Central memory CD4-positive, alpha-beta T cell (primary cell): ENCODE results near the gene ZNG1B.
"Not testable (repeated sequence)": the region's sequence is repeated elsewhere in the genome, so short reads cannot be mapped to it uniquely, and the experiment has no call there.

ENCODE experiments used
- DNase-seq: peaks from one replicate; pipeline ENCODE4 v3.0.0; 2022

Gene ZNG1B

DNA sequence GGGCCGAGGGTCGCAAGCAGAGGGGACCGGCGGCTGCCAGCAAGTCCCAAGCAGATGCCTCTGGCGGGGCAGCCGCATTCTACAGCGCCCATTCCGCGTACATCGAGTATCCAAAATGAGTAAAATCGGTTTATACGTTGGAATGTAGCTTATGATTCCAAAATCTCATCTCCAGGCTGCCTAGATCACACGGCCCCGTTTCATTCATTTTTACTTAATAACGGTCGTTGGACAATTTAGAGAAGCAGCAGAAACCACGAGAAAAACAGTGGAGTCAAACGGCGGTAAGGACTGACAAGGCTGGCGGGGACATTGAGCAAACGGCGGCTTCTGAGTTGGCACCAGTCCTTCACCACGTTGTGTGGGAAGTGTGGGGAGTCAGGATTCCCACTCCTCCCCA lies 66.6 kb downstream of the ZNG1B start:
- DNase-seq = not testable (repeated sequence)

DNA sequence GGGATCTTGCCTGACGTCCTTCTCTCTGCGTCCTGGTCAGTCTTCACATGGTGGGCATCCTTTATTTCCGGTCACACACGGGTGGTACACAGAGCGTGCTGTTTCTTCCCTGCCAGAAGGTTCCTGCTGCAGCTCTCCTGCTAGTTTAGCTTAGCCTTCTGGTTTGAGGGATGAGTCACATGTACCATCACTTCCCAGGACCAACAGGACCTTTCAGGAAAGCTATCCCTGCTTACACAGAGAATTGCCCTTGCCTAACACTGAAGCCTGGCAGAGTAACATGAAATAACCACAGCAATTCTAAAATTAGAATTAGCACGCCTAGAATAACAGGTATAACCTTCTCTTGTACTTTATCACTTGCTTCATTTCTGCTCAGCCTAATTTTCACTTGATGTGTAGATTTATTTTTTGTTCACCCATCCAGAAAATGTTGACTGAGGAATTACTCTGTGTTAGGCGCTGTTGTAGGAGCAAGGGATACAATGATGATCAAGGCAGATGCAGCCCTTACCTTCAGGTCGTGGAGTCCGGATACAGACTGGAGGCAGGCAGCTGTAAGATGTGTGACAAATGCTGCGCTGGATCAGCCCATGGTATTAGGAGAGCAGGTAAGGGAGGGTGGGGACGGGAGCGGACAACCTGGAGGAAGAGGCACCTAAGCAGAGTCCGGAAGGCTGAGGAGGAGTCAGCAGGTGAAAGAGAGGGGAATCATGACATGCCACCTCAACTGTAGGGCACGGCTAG lies 70.1 kb downstream of the ZNG1B start:
- DNase-seq = not testable (repeated sequence)

DNA sequence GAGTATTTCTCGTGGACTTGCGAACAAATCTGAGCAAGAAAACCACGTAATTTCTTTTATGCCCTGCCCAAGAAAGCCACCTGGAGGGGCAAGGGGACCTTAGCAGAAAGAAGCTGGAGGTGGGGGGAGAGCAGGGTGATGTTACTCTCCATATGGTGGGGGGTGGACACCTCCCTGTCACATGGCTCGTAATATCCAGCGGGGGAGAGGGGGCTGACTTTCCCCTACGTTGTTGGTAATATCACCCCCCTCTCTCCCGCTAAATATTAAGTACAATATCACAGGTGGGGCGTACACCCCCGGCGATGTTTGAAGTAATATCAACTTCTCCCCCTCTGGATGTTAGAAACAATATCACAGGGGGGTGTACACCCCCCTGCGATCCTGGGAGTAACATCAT lies 70.7 kb downstream of the ZNG1B start:
- not testable (repeated sequence) for DNase-seq

DNA sequence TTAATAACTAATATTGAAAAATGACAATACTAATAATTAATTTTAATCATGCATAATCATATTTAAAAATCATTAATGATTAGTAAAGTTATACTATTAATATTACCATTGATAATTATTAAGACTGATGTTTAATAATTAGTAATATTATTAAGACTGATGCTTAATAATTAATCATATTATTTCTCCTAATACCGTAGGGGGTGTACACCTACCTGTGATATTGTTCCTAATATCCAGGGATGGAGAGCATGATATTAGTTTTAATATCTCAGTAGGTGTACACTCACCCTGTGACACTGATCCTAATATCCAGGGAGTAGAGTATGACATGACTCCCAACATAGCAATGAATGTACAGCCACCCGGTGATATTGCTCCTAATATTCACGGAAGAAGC lies 73.4 kb downstream of the ZNG1B start:
- not testable (repeated sequence) for DNase-seq

DNA sequence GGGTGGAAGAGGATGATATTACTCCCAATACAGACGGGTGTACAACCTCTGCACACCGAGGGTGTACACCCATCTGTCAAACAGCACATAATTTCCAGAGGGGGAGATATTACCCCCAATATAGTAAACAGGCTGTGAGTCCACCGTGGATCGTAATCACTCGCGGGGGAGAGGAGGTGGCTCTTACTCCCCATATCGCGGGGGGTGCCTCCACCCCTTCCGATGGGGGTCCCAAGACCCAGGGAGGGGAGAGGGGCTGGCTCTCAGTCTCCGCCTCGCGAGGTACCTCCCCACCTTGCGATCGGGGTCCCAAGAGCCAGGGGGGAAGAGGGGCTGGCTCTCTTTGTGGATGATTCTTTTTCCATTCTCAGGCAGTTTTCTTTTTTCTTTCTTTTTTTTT lies 74.4 kb downstream of the ZNG1B start:
- not testable (repeated sequence) for DNase-seq

DNA sequence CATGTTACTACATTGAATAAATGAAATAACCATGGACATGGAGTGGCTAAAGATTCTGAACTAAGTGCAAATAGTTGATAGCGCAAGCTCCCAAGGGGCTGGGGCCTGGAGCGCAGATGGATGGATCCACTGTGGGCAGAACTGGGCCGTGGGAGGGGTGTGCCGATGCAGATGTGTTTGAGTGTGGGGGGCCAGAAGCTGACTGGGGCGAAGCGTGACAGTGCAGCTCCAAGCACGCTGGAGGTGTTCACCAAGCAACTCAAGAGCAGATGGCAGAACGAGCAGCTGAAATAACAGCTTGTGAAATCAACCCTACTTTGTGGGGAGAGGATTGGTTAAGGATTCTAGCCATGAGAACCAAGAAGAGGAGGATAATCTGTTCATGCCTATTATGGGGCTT lies 78.0 kb downstream of the ZNG1B start:
- DNase-seq = not testable (repeated sequence)

DNA sequence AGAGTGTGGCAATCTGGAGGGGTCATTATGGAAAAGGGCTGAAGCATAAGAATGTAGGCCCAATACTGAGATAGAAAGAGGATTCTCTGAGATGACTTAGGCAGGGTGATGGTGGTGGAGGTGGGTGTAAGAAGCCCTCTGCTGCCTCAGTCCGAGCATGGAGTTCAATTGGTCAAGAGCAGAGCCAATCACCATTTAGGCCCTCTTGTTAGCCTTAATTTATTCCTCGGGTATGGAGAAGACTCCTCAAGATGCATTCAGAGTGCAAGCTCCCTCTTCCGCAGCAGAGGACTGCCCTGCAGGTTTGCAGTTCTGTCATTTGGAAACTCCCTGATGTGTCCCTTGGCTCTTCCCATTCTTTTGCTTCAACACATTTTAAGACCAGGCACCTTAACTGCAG lies 78.5 kb downstream of the ZNG1B start:
- not testable (repeated sequence) for DNase-seq

DNA sequence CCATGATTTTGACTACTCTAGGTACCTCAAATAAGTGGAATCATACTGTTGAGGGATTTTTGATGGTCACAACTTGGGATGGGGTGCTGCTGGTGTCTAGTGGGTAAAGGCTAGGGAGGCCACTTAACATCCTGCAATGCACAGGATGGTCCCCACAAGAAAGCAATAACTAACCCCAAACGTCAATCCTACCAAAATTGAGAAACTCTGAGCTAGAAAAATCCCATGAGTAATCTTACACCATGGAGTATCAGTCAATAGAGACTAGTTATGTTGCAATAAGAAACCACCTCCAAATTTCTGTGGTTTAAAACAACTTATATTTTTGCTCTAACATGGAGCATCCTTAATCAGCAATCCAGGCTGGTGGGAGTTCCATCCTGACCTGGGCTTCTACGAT lies 79.5 kb downstream of the ZNG1B start:
- not testable (repeated sequence) for DNase-seq

DNA sequence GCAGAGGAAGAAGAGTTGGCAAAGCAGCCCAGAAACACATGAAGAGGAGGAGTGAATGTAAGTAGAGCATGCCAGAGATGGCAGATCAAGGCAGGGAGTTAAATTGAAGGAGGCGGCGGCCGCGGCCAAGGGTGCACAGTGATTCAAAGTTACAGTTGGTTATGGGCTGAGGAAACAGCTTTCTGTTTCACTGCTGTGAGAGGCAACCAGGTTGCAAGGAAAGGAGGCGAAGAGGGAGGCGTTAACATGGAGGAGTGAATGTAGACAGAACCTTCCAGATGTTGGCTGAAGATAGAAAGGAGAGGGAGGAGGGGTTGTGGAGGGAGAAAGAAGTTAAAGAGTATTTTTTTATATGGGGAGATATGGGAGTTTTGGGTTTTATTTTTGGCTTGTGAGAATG lies 83.3 kb downstream of the ZNG1B start:
- not testable (repeated sequence) for DNase-seq

DNA sequence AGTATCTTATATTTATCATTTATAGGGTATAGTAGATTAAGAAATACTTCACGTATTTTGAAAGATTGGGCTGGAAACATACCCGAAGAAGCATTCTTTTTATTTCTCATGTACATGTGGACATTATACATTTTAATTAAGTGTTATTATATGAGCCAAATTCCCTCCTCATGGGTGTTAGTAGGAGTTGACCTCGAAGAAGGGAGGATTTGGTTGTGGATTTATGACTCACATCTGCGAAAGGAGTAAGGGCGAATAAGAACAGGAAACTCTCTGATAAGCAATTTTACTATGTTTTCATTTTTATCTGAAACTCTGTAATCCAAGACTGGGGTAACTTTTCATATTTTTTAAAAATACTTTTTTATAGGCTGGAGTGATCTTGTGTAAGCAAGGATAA lies 84.0 kb downstream of the ZNG1B start:
- DNase-seq = not testable (repeated sequence)

DNA sequence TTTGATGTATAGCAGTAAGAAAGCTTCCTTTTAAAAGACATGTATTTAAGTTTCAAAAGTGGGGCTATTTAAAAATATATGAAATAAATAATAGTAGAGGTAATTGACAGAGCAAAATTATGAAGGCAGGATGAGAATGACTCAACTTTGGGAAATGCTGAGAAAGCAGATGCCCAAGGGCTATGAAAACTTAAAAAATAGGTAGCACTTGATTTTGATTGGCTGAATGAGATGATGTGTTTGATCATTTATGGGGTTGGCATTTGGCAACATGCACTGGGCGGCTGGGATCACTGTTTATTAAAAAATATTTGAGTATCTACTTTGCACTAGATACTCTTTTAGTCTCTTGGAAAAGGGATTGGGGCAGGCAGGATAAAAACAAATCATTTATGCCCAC lies 87.5 kb downstream of the ZNG1B start:
- DNase-seq = not testable (repeated sequence)

DNA sequence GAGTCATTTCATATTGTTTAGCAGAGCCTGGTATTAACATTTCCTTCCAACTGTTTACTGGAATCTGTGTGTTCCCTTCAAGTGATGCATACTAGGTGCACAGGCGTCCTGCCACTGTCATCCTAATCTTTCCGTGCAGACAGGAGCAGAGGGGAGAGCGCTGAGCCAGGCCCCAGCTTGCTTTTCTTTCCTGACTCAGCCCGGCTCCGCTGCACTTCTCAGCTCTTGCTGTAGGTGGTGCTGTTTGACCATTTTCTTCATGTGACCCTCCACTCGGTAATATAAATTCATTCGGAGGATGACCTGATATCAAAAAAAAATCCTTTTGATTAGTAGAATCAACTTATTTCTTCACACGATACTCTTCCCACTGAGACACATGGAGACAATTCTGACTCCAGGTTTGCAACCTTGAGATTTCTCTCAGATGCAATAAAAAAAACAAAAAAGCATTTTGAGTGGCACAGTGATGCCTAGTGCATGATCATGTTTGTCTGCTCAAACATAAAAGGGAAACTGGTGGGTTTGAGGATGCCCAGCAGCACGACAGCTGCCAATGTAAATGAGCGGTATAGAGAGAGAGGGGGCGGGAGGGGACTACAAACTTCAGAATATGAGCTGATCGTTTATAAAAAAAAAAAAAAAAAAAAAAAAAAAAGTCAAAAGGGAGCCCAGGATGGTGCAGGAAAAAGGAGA lies 90.0 kb downstream of the ZNG1B start:
- peak; percentile 23 for DNase-seq

DNA sequence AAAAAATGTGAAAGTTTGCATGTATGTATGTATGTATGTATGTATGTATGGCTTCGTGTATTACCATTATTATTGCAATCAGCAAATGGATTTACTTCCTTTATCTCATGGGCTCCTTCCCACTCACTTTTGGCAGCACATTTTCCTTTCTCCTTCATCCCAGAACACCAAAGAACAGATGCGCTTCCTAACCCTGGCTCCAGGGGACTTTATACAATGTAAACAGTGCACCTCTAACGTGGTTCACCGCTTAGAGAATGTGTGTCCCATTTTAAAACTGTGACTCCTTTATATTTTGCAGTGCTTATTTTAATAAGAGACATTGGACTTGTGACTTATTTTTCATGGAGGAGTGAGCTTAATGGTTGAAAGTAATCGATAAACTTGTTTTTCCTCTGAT lies 90.6 kb downstream of the ZNG1B start:
- not testable (repeated sequence) for DNase-seq

DNA sequence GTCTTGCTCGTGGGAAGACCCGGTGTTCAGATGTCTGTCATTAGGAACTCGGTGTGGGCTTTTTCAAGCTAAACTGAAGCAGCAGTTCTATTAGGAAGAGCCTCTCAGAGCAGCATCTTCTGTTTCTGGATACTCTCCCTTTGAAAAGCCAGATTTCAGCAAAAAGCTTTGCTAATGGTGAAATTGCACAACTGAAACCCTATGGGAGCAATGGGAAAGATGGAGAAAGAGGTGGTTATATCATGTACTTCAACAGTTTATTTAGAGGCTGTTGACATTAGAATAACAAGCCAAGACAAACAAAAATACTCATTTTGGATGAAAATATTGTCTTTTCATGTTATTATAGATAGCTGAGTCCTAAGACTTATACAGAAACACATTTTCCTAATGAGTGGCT lies 91.4 kb downstream of the ZNG1B start:
- not testable (repeated sequence) for DNase-seq

DNA sequence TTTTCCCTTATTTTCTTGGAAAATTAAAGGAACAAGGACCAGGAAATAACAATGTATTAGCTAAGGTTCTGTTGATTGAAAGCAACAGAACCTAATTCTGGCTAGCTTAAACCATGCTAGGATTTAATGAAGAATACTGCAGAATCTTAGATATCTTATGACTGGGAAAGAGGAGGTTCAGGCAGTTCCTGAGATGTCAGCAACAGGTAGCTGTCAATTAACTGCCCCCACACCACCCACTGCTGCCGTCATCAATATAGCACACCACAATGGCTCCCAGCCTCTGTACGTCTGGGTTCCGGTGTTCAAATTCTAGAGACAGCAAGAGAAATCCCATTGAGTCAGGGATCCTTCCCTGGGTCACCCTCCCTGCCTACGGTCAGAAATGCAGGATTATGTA lies 95.5 kb downstream of the ZNG1B start:
- DNase-seq = not testable (repeated sequence)

DNA sequence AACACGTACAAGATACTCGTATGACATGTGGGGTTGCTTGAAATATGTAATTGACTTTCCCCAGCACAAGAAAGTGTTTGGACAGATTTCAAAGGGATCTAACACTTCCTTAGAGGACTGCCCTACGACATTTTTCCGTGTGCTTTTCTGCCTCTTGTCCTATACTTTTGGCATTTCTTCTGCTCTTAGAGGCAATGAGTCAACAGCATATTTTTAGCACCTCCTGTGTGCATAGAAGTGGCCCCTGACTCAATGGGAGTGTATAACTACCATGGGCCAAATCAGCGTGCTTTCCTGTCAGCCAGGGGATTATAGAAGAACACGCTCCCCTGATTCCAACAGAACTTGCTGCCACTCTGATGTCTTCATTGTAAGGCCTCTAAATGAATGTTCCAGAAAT lies 99.1 kb downstream of the ZNG1B start:
- not testable (repeated sequence) for DNase-seq

DNA sequence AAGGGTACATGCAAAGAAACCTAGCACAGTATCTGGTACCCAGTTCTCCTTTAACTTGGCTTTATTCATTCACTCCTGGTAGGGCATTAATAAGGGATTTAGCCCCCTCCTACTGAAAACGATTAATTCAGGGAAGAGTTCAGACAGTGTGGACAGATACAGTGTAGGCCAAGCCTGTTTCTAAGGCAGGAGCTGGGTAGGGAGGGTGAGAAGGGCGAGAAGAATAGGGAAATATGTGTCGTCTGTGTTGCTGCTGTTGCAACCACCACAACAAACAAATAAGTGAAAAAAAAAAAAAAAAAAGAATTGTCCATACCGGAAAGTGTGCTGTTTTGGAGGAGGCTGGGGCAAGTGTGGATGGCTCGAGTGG lies 103.3 kb downstream of the ZNG1B start:
- DNase-seq = not testable (repeated sequence)

DNA sequence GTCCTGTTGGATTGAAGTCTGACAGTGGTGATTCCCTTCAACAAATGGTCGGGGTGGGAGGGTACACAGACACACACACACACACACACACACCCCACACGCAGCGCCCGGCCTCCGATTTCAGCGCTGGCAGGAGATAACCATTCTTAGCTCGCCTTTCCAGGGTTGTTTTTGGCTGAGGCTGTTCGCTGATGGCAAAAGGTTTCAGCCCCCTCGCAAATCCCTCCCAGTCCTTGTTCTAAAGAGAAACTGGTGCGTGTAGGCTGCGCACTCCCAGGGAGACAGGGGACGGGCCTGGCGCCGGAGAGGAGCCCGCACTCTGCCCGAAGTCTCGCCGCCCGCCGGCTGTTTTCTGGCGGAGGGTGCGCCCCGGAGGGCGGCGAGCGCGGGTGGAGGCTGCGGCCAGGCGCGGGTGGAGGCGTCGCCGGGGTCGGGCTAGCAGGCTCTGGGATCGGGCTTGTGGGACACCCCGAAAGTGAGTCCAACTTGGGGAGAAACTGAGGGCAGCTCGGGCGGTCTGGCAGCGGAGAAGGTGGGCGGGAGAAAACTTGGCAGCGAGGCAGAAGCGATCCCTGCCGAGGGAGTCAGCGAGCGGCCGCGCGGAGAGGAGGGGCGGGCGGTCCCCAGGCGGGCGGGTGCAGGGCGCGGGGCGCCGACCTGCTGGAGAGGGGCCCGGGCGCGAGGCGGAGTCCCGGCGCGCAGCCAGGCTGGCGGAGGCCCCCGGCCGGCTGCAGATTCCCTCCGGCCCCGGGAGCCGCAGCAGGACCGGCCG lies 103.9 kb downstream of the ZNG1B start:
- DNase-seq = peak; percentile 13

DNA sequence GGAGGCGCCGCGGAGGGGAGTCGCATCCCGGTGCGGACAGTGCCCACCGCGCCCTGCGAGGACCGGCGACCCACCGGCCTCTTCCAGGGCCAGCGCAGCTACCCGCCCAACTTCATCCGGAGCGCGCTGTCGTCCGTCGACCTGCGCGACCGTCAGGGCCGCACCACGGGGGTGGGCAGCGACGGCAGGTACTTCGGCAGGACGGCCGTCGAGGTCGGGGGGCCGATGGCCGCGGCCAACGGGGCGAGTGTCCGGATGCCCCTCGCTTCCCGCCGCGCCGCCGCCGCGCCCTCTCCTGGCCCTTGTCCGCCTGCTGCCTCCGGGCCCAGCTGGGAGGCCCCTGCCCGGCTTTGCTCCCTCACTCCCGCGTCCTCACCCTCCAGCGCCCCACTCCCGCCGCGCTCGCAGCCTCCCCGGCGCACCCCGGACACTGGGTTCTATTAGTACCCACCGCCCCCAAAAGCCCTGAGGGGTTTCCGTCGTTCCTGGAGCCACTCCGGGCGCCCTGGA lies 104.5 kb downstream of the ZNG1B start:
- not testable (repeated sequence) for DNase-seq

DNA sequence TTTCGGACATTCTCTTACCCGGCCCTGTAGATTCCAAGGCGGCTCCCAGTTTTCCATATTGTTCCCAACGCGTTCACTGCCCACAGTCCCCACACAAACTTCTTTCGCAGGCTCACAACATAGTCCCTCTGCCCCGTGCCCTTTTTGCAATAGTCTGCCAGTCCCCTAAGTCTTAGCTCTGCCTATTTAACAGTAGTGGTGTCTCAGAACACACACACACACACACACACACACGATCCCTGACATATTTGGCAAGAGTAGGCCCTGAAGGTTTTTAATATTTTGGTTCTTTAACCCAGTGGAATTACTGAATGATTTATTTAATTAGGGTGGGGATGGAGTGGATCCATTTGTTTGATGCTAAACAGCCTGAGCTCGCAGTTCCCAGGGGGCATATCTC lies 105.0 kb downstream of the ZNG1B start:
- not testable (repeated sequence) for DNase-seq
